GM10248 (cell line): ENCODE data around the gene DOCK1.

Experiments
- CTCF ChIA-PET: fragments of 300-600 bp; sonication (Branson Sonifier 250); formaldehyde crosslinking; extraction: SDS; loops from one replicate; lab custom pipeline; 2021; ENCODE audit warnings: antibody characterized with exemption; lab: Yijun Ruan, JAX
- POLR2A ChIA-PET: fragments of 350-650 bp; sonication (Branson Sonifier 250); formaldehyde crosslinking; extraction: SDS; loops from one replicate; lab custom pipeline; 2020; ENCODE audit warnings: antibody characterized with exemption; lab: Yijun Ruan, JAX
- DNase-seq: peaks from one replicate; pipeline ENCODE4 v3.0.0; 2012; ENCODE audit errors: extremely low spot score
- TF ChIP-seq, protein P1 (sequence below): IDR thresholded peaks from 2 replicates; pipeline ENCODE4 v1.5.1; 2012; ENCODE audit warnings: mild to moderate bottlenecking, low read depth; ENCODE audit errors: extremely low read depth, missing control alignments, control extremely low read depth

DOCK1 gene

GRCh38 chr10:127193125-127193524, 287.9 kb downstream of the DOCK1 start:
- ChIA-PET POLR2A (no interaction called here), CTCF (no interaction called here)
- TF ChIP-seq, protein P1, sequence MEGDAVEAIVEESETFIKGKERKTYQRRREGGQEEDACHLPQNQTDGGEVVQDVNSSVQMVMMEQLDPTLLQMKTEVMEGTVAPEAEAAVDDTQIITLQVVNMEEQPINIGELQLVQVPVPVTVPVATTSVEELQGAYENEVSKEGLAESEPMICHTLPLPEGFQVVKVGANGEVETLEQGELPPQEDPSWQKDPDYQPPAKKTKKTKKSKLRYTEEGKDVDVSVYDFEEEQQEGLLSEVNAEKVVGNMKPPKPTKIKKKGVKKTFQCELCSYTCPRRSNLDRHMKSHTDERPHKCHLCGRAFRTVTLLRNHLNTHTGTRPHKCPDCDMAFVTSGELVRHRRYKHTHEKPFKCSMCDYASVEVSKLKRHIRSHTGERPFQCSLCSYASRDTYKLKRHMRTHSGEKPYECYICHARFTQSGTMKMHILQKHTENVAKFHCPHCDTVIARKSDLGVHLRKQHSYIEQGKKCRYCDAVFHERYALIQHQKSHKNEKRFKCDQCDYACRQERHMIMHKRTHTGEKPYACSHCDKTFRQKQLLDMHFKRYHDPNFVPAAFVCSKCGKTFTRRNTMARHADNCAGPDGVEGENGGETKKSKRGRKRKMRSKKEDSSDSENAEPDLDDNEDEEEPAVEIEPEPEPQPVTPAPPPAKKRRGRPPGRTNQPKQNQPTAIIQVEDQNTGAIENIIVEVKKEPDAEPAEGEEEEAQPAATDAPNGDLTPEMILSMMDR, result no peak
- DNase-seq, result no peak

- no peak for DNase-seq
- TF ChIP-seq, protein P1, result no peak
- CTCF ChIA-PET, result no interaction called here
- POLR2A ChIA-PET, result no interaction called here
These were observed 288.9 kb downstream of the DOCK1 start for GRCh38 chr10:127194111-127194510.

DNA sequence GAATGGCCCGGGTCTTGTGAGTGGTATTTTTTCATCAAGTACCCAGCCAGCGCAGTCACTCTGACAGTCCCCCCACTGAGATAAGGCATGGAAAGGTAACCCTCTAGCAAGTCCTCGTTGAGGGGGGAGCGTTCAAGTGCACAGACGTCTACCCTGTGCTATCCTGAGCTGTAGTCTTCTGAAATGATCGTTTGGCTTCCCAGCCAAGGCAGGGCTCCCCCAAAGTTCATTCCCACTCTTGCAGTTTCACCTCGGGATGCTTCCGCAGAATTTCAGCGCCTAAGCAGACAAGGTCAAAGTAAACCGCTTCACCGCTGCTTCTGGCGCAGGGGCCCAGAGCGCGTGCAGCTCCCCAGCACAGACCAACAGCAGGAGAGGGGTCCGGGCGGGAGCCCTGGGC, 289.4 kb downstream of the DOCK1 start:
- POLR2A ChIA-PET, result no interaction called here
- TF ChIP-seq, protein P1, result no peak
- CTCF ChIA-PET, result no interaction called here
- DNase-seq, result no peak

DNA sequence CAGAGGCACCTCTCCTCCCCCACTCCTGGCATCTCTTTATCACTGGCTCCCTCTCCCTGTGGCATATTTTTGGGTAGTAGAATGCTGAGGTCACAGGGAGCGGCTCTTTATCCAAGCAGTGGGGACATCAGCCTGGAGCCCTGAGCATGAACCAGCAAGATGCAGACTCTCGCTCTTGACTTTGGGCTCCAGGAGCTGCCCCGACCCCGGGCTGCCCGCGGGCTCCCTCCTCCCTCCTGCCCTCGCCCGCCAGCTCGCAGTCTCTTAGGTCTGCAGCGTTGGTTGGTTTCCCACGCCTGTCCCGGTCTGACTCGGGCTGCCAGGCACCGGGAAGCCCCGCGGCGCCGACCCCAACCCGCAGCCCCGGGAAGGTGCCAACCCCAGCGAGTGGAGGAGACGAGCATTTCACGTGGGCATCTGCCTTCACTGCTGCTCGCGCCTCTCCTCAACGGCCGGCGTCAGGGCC, 289.8 kb downstream of the DOCK1 start:
- no peak for DNase-seq
- CTCF ChIA-PET, result no interaction called here
- TF ChIP-seq, protein P1, result no peak
- POLR2A ChIA-PET, result no interaction called here

DNA sequence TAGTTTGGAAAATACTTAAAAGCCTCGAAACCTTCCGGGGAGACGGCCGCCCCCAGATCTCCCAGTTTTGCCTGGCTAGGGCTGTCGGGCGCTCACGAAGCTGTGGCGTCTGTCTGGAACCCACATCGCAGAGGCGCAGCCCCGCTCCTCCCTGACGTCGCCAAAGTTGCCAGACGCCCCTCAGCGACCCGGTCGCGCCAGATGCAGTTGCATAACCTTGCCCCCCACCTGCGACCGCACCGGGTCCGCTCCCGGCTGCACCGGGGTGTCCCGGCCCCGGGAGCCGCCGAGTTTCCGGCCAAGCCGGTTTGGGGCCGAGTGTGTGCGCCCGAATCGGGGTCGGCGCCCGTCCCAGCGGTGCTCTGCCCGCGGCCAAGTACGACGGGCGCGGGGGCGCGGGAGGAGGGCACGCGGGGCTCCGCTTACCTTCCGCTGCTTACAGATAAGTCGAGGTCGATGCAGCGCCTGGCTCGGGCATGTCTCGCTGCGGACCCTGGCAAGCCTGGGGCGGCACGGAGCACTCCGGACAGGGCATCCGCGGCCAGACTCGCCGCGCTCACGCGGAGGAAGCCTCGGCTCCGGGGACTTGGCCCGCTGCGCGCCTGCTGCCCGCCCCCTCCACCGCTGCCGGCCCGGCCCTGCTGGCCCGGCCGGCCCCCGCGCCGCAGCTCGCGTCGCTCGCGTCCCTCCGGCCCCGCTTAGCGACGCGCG, 290.5 kb downstream of the DOCK1 start:
- TF ChIP-seq, protein P1, result no peak
- POLR2A ChIA-PET, result no interaction called here
- no peak for DNase-seq
- CTCF ChIA-PET, result no interaction called here

GRCh38 chr10:127196282-127197153, 291.3 kb downstream of the DOCK1 start, which contains the start of gene INSYN2A:
TSS of gene INSYN2A (minus strand) at chr10:127196591. CDS start at chr10:127176395, 20,196 bp downstream.
- POLR2A ChIA-PET, result no interaction called here
- DNase-seq, result no peak
- CTCF ChIA-PET, result no interaction called here
- TF ChIP-seq, protein P1, result no peak
